HK-2 (cell line): Measurements from ENCODE around the gene TXNDC15.
"Not testable (repeated sequence)": the region's sequence is repeated elsewhere in the genome, so short reads cannot be mapped to it uniquely, and the experiment has no call there.

Experiments used
- DNase-seq: peaks from one replicate; pipeline ENCODE4 v3.0.0-alpha.2; 2018; ENCODE audit not compliant: unreplicated experiment

The TXNDC15 gene, protein sequence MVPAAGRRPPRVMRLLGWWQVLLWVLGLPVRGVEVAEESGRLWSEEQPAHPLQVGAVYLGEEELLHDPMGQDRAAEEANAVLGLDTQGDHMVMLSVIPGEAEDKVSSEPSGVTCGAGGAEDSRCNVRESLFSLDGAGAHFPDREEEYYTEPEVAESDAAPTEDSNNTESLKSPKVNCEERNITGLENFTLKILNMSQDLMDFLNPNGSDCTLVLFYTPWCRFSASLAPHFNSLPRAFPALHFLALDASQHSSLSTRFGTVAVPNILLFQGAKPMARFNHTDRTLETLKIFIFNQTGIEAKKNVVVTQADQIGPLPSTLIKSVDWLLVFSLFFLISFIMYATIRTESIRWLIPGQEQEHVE

DNA sequence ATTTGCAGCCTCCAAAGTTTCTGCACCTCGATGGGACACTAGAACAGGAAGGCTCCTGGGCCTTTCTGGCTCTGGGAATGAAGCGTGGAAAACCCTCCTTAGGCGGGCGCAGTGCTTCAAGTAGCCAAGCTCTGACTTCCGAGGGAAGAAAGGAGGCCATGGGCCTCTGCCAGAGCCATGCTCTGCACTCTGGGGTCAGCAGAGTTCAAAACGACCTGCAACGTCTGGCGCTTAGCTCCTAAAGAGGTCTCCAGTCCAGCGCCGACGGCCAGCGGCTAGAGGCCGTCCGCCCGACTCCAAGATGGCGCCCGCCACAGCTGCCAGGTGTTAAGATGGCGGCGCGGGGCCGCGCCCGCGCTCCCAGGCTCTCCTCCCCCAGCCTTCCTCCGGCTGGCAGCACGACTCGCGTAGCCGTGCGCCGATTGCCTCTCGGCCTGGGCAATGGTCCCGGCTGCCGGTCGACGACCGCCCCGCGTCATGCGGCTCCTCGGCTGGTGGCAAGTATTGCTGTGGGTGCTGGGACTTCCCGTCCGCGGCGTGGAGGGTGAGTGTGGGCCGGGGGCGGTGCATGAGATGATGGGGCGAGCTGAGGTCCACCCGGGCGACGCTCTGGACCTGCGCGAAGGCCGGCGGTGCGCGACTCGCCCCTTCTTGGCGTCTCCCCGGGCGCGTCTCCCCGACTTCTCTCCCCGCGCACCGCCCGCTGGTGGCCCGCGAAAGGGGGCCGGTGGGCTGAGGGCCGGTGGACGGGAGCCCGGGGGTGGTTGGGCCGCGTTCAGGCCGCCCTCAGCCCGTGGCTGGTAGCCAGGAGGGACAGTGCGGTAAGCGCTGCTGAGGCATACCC is at the start of gene TXNDC15:
Gene TXNDC15, plus strand, starts transcription at position 385 of the 844 bp plus-strand sequence. Its CDS starts 57 bp downstream, at position 442.
- peak; percentile 72 for DNase-seq

DNA sequence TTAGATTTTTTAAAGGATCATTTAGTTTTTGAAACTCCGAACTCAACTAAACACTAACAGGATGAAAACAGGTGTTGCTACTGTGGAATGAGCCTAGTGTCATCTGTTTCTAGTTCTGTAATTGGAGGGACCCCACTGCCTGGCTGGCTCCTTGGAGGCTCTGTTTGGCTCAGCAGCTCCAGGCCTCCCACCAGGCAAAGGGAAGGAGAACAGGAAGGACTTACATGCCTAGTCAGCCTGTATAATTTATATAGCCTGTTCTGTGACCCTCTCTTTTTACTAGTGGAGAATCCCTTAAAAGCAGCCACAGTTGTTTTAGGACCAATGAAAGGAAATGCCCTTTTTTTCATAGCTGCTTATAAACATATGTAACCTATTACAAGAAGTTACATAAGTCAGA is 49.5 kb upstream of the TXNDC15 start:
- DNase-seq: no peak

DNA sequence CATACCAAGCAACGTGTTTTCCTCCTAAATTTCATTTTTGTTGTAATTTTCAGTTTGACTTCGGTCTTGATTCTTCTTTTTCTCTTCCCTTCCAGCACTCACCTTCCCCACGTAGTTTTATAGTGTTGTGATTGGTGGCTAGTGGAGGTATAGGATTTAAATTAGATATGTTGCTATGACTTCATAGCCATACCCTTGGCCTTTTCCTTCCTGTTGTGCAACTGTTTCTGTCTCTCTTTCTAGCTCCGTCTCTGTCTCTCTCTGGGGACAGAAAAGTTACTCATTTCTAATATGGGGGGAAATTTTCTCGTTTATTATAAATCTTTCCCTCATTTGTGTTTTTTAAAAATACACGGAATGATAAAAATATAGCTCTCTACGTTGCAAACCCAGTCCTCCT is 49.0 kb upstream of the TXNDC15 start:
- DNase-seq: no peak

DNA sequence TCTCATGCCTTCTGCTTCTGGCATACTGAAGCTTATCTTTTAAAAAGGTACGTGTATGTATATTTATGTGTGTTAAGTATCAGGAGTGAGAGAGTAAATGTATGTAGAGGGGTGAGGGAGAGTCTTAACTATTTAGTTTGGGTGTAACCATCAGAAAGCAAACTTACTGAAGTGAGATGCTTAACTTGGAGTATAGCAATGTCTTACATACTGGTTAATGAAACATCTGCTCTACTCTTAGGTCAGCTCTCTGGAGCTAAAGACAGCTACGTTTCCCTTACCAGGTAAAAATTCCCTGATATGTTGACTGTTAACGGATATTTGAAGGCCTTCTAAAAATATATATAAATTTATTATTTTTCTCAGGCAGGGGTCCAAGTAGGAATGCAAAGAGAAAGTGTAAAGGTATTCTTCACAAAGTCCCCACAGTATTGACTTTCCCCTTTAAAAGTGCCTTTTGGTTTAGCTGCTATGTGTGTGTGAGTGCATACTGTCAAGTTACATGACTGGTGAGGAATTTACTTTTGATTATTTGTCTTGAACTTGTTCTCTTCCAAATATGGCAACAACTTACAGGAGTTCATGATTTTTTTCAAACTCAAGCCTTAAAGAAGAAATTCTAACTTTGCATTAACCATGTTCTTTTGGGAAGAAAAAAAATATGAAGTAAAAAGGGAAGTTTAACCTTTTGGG is 40.7 kb upstream of the TXNDC15 start:
- DNase-seq: no peak

DNA sequence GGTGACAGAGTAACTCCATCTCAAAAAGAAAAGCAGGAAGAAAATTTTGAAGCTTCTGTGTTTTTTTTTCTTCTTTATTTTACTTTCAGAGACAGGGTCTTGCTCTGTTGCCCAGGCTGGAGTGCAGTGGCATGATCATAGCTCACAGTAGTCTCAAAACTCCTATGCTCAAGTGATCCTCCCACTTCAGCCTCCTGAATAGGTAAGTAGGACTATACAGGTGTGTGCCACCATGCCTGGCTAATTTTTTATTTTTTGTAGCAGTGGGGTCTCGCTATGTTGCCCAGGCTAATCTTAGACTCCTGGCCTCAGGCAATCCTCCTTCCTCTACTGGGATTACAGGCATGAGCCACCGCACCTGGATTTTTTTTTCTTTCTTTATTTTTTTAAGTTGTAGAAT is 38.5 kb upstream of the TXNDC15 start:
- no peak for DNase-seq

DNA sequence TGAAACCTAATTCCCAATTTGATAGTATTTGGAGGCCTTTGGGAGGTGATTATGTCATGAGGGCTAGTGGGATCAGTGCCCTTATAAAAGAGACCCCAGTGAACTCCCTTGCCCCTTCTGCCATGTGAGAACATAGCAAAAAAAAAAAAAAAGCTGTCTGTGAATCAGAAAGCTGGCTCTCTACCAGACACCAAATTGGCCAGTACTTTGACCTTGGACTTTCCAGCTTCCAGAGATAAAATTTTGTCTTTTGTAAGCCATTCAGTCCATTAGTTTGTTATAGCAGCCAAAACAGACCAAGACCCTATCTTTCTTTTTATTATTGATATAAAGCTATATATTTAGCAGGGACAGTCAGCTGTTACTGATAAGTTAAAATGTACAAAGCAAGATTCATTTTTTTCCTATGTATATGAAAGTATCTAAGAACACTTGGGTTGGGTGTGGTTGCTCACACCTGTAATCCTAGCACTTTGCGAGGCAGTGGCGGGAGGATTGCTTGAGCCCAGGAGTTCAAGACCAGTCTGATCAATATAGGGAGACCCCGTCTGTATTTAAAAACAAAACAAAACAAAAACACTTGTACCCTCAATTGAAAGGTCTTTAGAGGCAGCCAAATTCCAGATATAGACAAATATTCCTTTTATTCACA is 36.5 kb upstream of the TXNDC15 start:
- no peak for DNase-seq

DNA sequence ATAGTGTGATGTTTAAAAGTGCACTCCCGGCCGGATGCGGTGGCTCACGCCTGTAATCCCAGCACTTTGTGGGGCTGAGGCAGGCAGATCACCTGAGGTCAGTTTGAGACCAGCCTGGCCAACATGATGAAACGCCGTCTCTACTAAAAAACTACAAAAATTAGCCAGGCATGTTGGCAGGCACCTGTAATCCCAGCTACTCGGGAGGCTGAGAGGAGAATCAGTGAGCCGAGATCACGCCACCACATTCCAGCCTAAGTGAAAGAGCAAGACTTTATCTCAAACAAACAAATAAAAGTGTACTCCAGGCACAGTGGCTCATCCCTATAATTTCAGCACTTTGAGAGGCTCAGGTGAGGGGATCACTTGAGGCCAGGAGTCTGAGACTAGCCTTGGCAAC is 35.8 kb upstream of the TXNDC15 start:
- not testable (repeated sequence) for DNase-seq

DNA sequence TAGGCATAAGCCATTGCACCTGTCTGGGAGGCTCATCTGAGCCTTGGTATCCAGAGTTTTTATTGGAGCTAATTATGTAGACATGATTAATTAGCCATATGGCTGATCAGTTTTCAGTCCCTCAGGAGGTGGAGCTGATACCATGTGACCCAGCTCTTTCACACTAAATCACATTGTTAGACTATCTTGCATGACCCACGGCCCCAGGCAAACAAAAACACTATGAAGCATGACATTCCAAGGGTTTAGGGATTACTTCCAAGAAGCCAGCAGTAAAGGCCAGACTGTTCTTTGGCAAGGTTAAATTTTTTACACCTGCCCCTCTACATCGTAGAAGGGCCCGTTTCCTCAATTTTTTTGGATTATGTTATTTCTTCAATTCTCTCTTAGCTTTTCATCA is 33.4 kb upstream of the TXNDC15 start:
- no peak for DNase-seq

DNA sequence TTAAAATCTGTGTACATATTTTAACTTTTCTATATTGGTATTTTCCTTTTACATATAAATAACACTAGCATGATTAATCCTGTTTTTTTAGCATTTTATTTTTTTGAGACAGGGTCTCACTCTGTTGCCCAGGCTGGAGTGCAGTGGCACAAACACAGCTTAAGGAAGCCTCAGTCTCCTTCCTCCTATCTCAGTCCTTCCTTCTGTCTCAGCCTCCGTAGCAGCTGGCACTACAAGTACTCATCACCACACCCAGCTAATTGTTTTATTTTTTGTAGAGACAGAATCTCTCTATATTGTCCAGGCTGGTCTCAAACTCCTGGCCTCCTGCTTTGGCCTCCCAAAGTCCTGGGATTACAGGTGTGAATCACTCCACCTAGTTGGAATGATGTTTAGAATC is 29.9 kb upstream of the TXNDC15 start:
- DNase-seq: no peak

DNA sequence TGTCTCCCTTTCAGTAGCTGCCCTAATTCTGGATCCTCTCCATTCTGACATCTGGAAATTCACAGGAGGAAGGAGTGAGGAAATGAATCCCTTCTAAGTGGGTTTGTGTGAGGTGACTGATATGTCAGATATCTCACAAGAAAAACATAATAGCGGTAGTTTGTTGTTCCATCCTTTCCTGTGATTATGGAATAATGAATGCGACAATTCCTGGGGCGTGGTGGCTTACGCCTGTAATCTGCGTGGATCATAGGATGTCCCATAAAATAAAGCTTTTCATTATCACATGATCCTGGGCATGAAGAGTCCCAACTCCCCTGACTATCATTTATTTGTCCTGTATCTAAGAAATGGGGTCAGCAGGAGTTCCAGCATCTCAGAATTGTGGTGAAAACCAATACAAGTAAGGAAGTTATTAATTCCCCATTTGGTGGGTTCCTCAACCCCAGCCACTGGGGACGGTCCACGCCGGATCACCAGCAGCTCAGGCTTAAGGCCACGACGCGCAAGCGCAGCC is 28.8 kb upstream of the TXNDC15 start:
- DNase-seq: no peak

DNA sequence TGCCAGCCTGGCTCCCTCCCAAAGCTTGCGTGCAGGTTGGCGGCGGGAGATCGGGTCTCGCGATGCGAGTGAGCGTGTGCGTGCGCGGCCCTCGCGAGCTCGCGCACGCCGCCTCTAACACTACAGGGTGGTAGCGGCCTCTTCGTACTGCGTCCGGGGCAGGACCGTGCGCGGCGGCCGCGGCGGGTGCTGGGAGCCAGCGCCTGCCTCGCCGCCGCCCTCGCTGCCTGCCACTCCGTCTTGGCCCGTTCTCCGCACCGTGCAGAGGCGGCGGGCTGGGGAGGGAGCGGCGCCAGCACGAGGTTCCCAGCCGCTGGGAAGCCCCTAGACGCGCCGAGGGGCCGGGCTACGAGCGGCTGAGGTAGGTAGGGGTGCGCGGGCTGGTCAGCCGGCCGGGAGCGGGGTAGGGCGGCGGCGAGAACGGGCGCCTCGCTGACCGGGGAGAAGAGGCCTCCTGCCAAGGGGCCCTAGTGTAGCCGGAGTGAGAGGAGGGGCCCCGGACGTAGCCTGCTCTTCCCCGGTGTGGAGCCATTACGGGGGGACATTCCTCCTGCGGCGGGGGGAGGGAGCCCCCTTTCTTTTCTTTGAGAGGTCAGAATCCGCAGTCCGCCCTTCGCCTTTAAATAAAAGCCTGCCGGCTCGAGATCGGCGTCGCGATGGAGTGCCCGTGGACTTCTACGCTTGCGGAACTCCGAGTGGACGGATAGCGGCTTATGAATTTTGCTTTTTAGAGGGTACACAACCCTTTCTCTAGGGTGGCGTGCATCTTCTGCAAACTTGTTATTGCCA is 28.1 kb upstream of the TXNDC15 start, which contains the start of gene C5orf24:
Gene C5orf24, plus strand, starts transcription at position 117 of the 789 bp plus-strand sequence. CDS start 8,933 bp downstream, outside the sequence.
- DNase-seq: peak; percentile 86

DNA sequence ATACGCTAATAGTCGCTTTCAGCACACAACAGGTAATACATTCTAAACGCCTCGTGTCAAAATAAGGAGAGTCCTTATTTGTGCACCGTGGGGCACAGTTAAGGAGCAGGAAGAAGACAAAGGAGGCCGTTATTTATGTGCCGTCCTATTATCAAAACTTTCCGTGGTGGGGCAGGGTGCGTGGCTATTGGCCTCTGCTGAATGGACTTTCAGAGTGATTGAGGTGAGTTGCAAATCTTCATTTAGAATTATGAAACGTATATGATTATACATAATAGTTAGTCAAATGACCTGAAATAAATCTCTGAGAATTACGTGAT is 27.6 kb upstream of the TXNDC15 start:
- no peak for DNase-seq

DNA sequence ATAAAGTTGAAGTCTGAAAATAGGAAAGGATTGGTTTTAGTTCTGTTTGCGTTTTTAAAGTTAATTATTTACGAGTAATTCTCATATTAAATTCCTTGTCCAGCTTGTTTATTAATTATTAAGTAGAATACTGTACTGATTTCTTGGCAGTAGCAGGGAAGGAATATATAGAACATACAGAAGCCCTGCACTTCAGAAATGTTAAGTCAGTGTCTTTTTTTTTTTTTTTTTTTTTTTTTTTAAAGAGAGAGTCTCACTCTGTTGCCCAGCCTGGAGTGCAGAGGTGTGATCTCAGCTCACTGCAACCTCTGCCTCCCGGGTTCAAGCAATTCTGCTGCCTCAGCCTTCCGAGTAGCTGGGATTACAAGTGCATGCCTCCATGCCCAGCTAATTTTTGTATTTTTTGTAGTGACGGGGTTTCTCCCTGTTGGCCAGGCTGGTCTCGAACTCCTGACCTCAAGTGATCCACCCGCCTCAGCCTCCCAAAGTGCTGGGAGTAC is 24.7 kb upstream of the TXNDC15 start:
- DNase-seq: not testable (repeated sequence)

DNA sequence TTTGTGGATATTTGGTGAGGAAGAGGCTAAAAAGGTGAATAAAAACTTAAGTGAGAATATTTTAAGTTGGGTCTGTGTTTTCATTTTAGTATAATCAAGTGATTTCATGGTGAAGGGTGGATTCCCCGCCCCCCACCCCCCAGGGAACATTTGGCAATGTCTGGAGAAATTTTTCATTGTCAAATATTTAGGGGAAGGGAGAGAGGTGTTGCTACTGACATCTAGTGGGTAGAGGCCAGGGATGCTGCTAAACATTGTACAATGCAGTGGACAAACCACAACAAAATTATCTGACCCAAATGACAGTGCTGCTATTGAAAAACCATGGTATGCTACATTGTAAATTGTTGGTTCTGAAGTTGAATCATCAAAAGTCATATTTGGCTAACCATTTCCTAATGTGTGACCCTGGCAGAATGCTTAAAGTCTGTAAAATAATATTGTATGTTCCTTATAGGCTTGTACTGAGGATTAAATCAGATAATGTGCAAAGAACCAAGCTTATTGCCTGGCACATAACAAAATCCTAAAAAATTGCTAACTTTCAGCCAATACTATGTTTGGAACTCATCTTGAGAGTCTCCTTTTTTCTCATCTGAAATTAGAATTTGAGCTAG is 22.8 kb upstream of the TXNDC15 start:
- no peak for DNase-seq

DNA sequence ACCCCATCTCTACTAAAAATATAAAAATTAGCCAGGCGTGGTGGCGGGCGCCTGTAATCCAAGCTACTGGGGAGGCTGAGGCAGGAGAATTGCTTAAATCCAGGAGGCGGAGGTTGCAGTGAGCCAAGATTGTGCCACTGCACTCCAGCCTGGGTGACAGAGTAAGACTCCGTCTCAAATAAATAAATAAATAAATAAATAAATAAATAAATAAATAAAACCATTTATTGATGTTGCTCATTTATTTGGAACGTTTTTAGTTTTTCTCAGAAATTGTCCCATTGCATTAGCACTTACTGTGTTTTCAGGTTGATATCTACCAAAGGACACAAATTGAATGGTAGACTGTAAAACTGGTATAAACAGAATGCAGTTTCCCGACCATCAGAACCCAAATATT is 17.7 kb upstream of the TXNDC15 start:
- not testable (repeated sequence) for DNase-seq

DNA sequence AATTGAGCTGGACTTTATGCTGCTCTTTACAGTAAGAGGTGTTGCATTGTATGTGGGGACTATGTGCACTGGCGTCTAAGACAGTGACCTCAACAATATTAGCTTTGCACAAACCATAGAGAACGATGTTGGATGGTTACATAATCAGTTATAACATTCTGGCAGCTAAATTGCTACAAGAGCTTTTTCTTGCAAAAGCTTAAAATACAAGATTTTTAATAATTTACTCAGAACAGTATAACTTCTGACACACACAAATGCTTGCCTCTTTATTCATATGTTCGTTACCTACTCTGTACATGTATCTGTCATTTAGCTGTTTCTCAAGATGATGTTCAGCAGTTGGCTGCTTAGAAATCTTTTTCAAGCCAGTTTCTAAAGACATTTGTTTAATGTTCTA is 16.8 kb upstream of the TXNDC15 start:
- DNase-seq: no peak

DNA sequence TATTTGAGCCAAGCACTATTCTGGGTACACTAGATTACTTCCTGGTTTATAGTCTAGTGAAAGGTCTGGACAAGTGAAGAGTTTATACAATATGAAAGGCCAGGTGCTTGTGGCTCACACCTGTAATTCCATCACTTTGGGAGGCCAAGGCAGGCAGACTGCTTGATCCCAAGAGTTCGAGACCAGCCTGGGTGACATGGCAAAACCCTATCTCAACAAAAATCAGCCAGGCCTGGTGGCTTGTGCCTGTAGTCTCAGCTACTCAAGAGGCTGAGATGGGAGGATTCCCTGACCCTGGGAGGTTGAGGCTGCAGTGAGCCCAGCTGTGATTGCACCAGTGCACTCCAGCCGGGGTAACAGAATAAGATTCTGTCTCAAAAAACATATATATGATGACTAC is 9.5 kb upstream of the TXNDC15 start:
- no peak for DNase-seq

DNA sequence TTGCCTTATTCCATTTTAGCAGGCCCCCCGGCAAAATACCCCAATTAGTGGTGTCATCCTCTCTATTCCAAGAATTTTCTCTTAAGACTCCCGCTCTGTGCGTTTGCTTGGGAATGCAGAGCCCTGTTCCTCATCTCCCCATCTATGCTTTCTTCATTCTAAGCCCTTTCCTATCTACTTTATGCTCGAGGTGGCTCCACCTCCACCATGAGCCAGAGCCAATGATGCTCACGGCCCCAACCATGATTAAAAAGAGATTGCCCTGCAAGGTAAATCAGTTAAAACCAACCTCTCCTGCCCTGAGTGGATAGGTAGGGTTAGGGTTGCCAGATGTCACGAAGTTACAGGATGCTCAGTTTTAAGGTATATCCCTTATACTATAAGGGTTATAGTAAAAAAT is 677 bp upstream of the TXNDC15 start:
- DNase-seq: peak; percentile 10

DNA sequence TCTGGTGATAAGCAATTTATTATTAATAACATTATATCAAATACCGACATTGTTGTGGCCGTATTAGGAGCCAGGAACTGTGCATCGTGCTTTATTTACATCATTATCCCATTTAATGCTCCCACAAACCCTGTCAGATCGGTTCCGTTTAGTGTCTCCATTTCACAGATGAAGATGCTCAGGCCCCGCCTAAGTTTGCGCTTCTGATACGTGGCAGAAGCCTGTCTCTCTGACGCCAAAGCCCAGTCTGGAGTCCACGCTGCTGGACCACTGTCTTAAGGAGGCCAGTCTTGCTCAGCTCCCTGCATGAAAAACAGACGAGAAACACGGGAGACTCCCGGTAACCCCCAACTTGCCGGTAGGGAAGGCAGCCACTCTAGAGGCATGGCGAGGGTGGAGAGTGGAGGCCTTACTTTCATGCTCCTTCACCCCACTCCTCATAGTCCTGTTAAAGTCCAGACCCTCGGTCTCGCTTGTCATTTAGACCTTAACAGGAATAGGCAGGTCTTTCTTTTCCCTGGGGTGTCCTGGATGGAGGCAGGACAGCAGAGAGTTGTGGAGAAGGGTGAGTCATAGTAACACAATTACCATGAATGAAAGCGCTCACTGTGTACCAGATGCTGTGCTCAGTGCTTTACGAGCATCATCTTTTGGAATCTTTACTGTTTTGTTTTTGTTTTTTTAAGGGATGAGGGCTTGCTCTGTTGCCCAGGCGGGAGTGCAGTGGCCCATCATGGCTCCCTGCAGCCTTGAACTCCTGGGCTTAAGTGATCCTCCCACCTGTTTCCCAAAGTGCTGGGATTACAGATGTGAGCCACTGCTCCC is 872 bp downstream of the TXNDC15 start:
- peak; percentile 35 for DNase-seq
